H1 (cell line): ENCODE measurements around the gene ZNF831. TPM values are rescaled to one million over a fixed set of nuclear protein-coding genes. Genes with fewer than 3 reads are reported as not detected.

Source experiments
- BACH1 ChIP-seq: IDR thresholded peaks from 2 replicates; pipeline ENCODE4 v1.6.1; 2012; ENCODE audit warnings: low read length, improper control_type of control experiment
- TAF7 ChIP-seq: optimal IDR thresholded peaks from 2 replicates; pipeline ENCODE3; 2011; ENCODE audit warnings: low read depth, mild to moderate bottlenecking, inconsistent platforms, low read length, moderate library complexity, borderline replicate concordance
- polyA plus RNA-seq, 7 experiments: library from polyadenylated mRNA; depleted of rRNA in 3 of 7; stranded (reverse) in 5 of 7; unstranded in 2 of 7; fragments of >200 nt in 5 of 7; fragments of 200-250 nt in 2 of 7; gene quantifications; 1 replicate in 5 of 7; 2 replicates in 1 of 7; 4 replicates in 1 of 7; pipeline versions ENCODE4 v1.2.1 to v1.2.3, GENCODE V29; 2011 to 2013; ENCODE audit warnings: missing spikeins in 2 of 7, mixed read lengths in 2 of 7
- total RNA-seq: library from RNA; stranded (reverse); fragmentation: NEBNext Ultra II Directional; extraction: Animal tissue kit (Norgen Biotek cat#: 25700); gene quantifications from 2 replicates; pipeline ENCODE4 v1.2.1, GENCODE V29; 2021

Gene ZNF831
- total and polyA plus RNA-seq, 2 of the 8 experiments (the other 6 are each of a cell fraction or from before 2014, with no cell fraction given), result not detected

DNA sequence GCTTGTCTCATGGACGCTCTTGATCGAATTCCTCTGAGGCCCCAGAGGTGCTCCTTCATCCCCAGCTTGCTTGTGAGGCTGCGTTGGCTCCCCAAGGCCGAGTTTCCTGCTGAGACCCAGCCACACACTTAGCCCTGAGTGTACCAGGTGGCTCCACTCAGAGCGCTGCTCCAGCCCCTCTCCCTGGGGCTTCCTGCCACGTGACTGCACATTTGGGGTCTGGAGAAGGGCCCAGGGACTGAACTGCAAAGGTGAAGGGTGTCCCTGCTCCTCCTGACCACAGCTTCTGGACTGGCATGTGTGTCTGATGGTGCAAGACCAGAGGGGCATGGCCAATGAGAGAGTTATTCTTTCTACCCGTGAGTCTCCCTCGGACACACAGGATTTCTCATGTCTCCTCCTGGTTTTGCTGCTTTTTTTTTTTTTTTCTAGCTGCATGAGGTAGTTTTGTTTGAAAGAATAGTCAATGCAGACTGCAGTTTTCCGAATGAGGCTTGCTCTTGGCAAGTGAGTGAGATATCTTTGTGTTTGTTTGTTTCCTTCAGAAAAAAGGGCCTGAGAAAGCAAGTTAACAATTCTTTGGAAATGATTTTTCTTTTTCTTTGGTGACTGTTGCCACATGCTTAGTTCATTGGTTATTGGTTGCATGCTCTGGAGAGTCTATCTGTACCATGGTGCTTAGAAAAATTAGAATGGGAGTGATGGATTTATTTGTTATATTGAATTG lies 3.1 kb upstream of the ZNF831 start (continued):
- TF ChIP-seq BACH1, result no peak
- no peak for TF ChIP-seq TAF7
- TF ChIP-seq, all 59 proteins: peak for 0
